NCI-H345 (cell line): ENCODE data around the gene TCP11X2.
"Not testable (repeated sequence)": the region's sequence is repeated elsewhere in the genome, so short reads cannot be mapped to it uniquely, and the experiment has no call there.

Experiments used
- DNase-seq: peaks from one replicate; lab custom pipeline; 2025; lab: John Stamatoyannopoulos, UW

Gene TCP11X2

GRCh38 chrX:102471762-102472220 is at the start of gene TCP11X2:
TSS of gene TCP11X2 (minus strand) at chrX:102471812.
- DNase-seq, result not testable (repeated sequence)

- DNase-seq, result peak; percentile 47
These were observed 45.7 kb upstream of the TCP11X2 start for GRCh38 chrX:102517326-102517725.

GRCh38 chrX:102515975-102516941 is 44.6 kb upstream of the TCP11X2 start, which contains the start of gene TMSB15A:
TSS of gene TMSB15A (minus strand) at chrX:102516739.
- DNase-seq, result peak; percentile 81

- no peak for DNase-seq
These were observed 42.9 kb upstream of the TCP11X2 start for GRCh38 chrX:102514536-102514935.

GRCh38 chrX:102498732-102499131 is 27.1 kb upstream of the TCP11X2 start:
- DNase-seq, result no peak

- no peak for DNase-seq
These were observed 20.2 kb upstream of the TCP11X2 start for GRCh38 chrX:102491766-102492165.

GRCh38 chrX:102478765-102479164 is 7.2 kb upstream of the TCP11X2 start:
- DNase-seq, result not testable (repeated sequence)

- DNase-seq, result not testable (repeated sequence)
These were observed 1.4 kb downstream of the TCP11X2 start for GRCh38 chrX:102470215-102470614.

- not testable (repeated sequence) for DNase-seq
These were observed 13.0 kb downstream of the TCP11X2 start for GRCh38 chrX:102458615-102459014.

- DNase-seq, result not testable (repeated sequence)
These were observed 31.7 kb downstream of the TCP11X2 start, which contains the start of gene NXF2B for GRCh38 chrX:102439908-102440307. TSS of gene NXF2B (minus strand) at chrX:102440008. CDS start at chrX:102380036, 59,972 bp downstream.

- not testable (repeated sequence) for DNase-seq
These were observed 57.1 kb downstream of the TCP11X2 start for GRCh38 chrX:102414493-102414892.
